SH-SY5Y (cell line): ENCODE measurements around the gene MLF2.

Source experiments
- GATA2 ChIP-seq: IDR thresholded peaks from 2 replicates; pipeline ENCODE4 v1.6.1; 2011; ENCODE audit warnings: mild to moderate bottlenecking, low read depth, low read length
- GATA3 ChIP-seq: IDR thresholded peaks from 2 replicates; pipeline ENCODE4 v1.6.1; 2011; ENCODE audit warnings: low read depth, mild to moderate bottlenecking, low read length, moderate library complexity

MLF2 gene

GRCh38 chr12:6701078-6701768, 51.7 kb downstream of the MLF2 start:
- TF ChIP-seq GATA2: no peak
- TF ChIP-seq GATA3: no peak

- no peak for TF ChIP-seq GATA3
- TF ChIP-seq GATA2: no peak
These were observed 52.3 kb downstream of the MLF2 start, which contains the start of gene PIANP for GRCh38 chr12:6700646-6701051. TSS of gene PIANP (minus strand) at chr12:6700815. CDS start at chr12:6698061, 2,754 bp downstream.

- TF ChIP-seq GATA3 (no peak), GATA2 (no peak)
These were observed 52.8 kb downstream of the MLF2 start for GRCh38 chr12:6699989-6700645.

- TF ChIP-seq GATA2 (no peak), GATA3 (no peak)
These were observed 53.5 kb downstream of the MLF2 start for GRCh38 chr12:6699259-6699988.

- TF ChIP-seq GATA2: no peak
These were observed 54.4 kb downstream of the MLF2 start for GRCh38 chr12:6698352-6699046.
